IMR-90 (cell line): ENCODE results near the gene PHACTR3. TPM values are rescaled to one million over a fixed set of nuclear protein-coding genes. Genes with fewer than 3 reads are reported as not detected.
A peak's percentile ranks its signal among the peaks of the same experiment; 100 is the strongest.

Source experiments
- ATAC-seq: fragments of 200-7000 bp; cut with Tn5 transposase; 2 replicates; pipeline ENCODE4 v1.9.1; 2020; ENCODE audit warnings: low read depth, mild to moderate bottlenecking, moderate library complexity
- BruUV-seq: library from RNA; stranded (reverse); fragments of 400-500 nt; replicated peaks from 2 replicates; lab custom pipeline; 2021; lab: Mats Ljungman, UMichigan
- CTCF ChIA-PET: fragments of 300-600 bp; formaldehyde crosslinking; extraction: SDS; loops from one replicate; lab custom pipeline; 2021; ENCODE audit warnings: antibody characterized with exemption; lab: Yijun Ruan, JAX
- POLR2A ChIA-PET: fragments of 300-600 bp; sonication (Branson Sonifier 250); formaldehyde crosslinking; loops from one replicate; lab custom pipeline; 2022; ENCODE audit warnings: antibody characterized with exemption; ENCODE audit not compliant: unreplicated experiment; lab: Charles Lee
- DNase-seq: peaks from one replicate; pipeline ENCODE4 v3.0.0; 2013
- H2AFZ ChIP-seq: replicated peaks from 2 replicates; pipeline ENCODE3; 2013; ENCODE audit warnings: low read length, mild to moderate bottlenecking; ENCODE audit not compliant: poor library complexity
- H2AK5ac ChIP-seq: 2 replicates; pipeline ENCODE4 v1.6.1; 2013; ENCODE audit warnings: low read depth, low read length, inconsistent platforms
- H2AK9ac ChIP-seq: replicated peaks from 2 replicates; pipeline ENCODE3; 2013; ENCODE audit warnings: mild to moderate bottlenecking, low read depth, low read length, moderate library complexity; ENCODE audit not compliant: poor library complexity
- H2BK120ac ChIP-seq: 2 replicates; pipeline ENCODE4 v1.6.1; 2013; ENCODE audit warnings: low read depth, low read length, inconsistent platforms
- H2BK15ac ChIP-seq: 3 replicates; pipeline ENCODE4 v1.6.1; 2013; ENCODE audit warnings: low read depth, low read length, inconsistent platforms
- H2BK20ac ChIP-seq: 2 replicates; pipeline ENCODE4 v1.6.1; 2013; ENCODE audit warnings: low read depth, mild to moderate bottlenecking, inconsistent platforms, low read length, moderate library complexity
- H2BK5ac ChIP-seq: 2 replicates; pipeline ENCODE4 v1.6.1; 2013; ENCODE audit warnings: mild to moderate bottlenecking, low read depth, low read length, inconsistent platforms; ENCODE audit not compliant: poor library complexity, severe bottlenecking
- H3K14ac ChIP-seq: replicated peaks from 2 replicates; pipeline ENCODE4 v1.6.1; 2013; ENCODE audit warnings: low read depth, low read length, inconsistent platforms
- H3K18ac ChIP-seq: 2 replicates; pipeline ENCODE4 v1.6.1; 2013; ENCODE audit warnings: low read depth, low read length, control low read depth
- H3K23ac ChIP-seq: 2 replicates; pipeline ENCODE4 v1.6.1; 2013; ENCODE audit warnings: low read depth, low read length, inconsistent platforms
- H3K27ac ChIP-seq: 2 replicates; pipeline ENCODE4 v1.5.1; 2013; ENCODE audit warnings: mild to moderate bottlenecking, control low read depth, low read length; ENCODE audit not compliant: insufficient read depth
- H3K27me3 ChIP-seq: 2 replicates; pipeline ENCODE4 v1.6.1; 2013; ENCODE audit warnings: low read length; ENCODE audit not compliant: control insufficient read depth, insufficient read depth
- H3K36me3 ChIP-seq: 2 replicates; pipeline ENCODE4 v1.6.1; 2013; ENCODE audit warnings: low read length, mixed read lengths; ENCODE audit not compliant: control insufficient read depth, insufficient read depth
- H3K4ac ChIP-seq: 2 replicates; pipeline ENCODE4 v1.6.1; 2013; ENCODE audit warnings: low read depth, low read length, inconsistent platforms
- H3K4me1 ChIP-seq: 2 replicates; pipeline ENCODE4 v1.6.1; 2013; ENCODE audit warnings: low read length, mixed read lengths; ENCODE audit not compliant: control insufficient read depth, insufficient read depth
- H3K4me2 ChIP-seq: 2 replicates; pipeline ENCODE4 v1.6.1; 2013; ENCODE audit warnings: low read depth, mild to moderate bottlenecking, control low read depth, low read length, moderate library complexity
- H3K4me3 ChIP-seq: 2 replicates; pipeline ENCODE4 v1.5.1; 2013; ENCODE audit warnings: low read depth, mild to moderate bottlenecking, control low read depth, low read length, moderate library complexity; ENCODE audit not compliant: insufficient read depth
- H3K56ac ChIP-seq: 2 replicates; pipeline ENCODE4 v1.6.1; 2013; ENCODE audit warnings: low read length, inconsistent platforms; ENCODE audit not compliant: insufficient read depth; ENCODE audit errors: extremely low read depth
- H3K79me1 ChIP-seq, 2 experiments: 2 replicates each; pipeline ENCODE4 v1.6.1; 2013; ENCODE audit warnings: low read length in 2 of 2, inconsistent platforms in 1 of 2, low read depth in 1 of 2
- H3K9ac ChIP-seq: 2 replicates; pipeline ENCODE4 v1.6.1; 2013; ENCODE audit warnings: low read depth, low read length, control low read depth
- H3K9me1 ChIP-seq: 2 replicates; pipeline ENCODE4 v1.6.1; 2013; ENCODE audit warnings: low read length, inconsistent platforms; ENCODE audit not compliant: insufficient read depth
- H3K9me3 ChIP-seq: 2 replicates; pipeline ENCODE4 v1.6.1; 2013; ENCODE audit warnings: low read length; ENCODE audit not compliant: control insufficient read depth, insufficient read depth
- H4K20me1 ChIP-seq: 2 replicates; pipeline ENCODE4 v1.6.1; 2013; ENCODE audit warnings: low read length, inconsistent platforms; ENCODE audit not compliant: insufficient read depth
- H4K5ac ChIP-seq: 2 replicates; pipeline ENCODE4 v1.6.1; 2013; ENCODE audit warnings: mild to moderate bottlenecking, low read depth, low read length, control low read depth
- H4K8ac ChIP-seq, 2 experiments: 2 replicates each; pipeline ENCODE4 v1.6.1; 2013; ENCODE audit warnings: low read depth in 2 of 2, low read length in 2 of 2, control low read depth in 1 of 2, inconsistent platforms in 1 of 2
- H4K91ac ChIP-seq: 2 replicates; pipeline ENCODE4 v1.6.1; 2013; ENCODE audit warnings: low read depth, low read length, inconsistent platforms; ENCODE audit not compliant: insufficient read depth
- BHLHE40 ChIP-seq: fragments of 150-350 bp; IDR thresholded peaks from 2 replicates; pipeline ENCODE4 v1.6.1; 2016; ENCODE audit warnings: mild to moderate bottlenecking, low read depth, low read length
- CEBPB ChIP-seq: IDR thresholded peaks from 2 replicates; pipeline ENCODE4 v1.6.1; 2012; ENCODE audit warnings: low read depth, low read length, improper control_type of control experiment
- WGBS, 2 experiments: methylation state at CpG; one replicate each; pipeline versions ENCODE4 v1.1.5 to v1.1.7; 2013; ENCODE audit warnings: missing lambda C conversion rate in 2 of 2; ENCODE audit not compliant: insufficient read length in 1 of 2; ENCODE audit errors: extremely low coverage in 2 of 2; 5-methylcytosine and 5-hydroxymethylcytosine counted together
- dilution Hi-C: fragments of 300-500 bp; cut with HindIII; formaldehyde crosslinking; loops from one replicate; pipeline ENCODE4 v1.14.3; 2018; ENCODE audit warnings: low sequenced_read_pairs; ENCODE audit not compliant: unreplicated experiment
- in situ Hi-C: fragments of 300-500 bp; cut with MboI; formaldehyde crosslinking; loops from 3 replicates; pipeline ENCODE4 v1.14.3; 2019; ENCODE audit warnings: low sequenced_read_pairs, inconsistent platforms, mixed read lengths
- intact Hi-C: fragments of 100-400 bp; cut with micrococcal nuclease; formaldehyde crosslinking; loops from 2 replicates; pipeline ENCODE4 v1.10.0; 2022
- polyA plus RNA-seq, 3 experiments: library from polyadenylated mRNA; depleted of rRNA; stranded (reverse); fragments of >200 nt; gene quantifications; 2 replicates each; pipeline ENCODE4 v1.2.3, GENCODE V29; 2012; ENCODE audit warnings: low replicate concordance in 1 of 3
- total RNA-seq: library from RNA; depleted of rRNA; stranded (reverse); fragments of >200 nt; gene quantifications from 2 replicates; pipeline ENCODE4 v1.2.3, GENCODE V29; 2012

The PHACTR3 gene
- total and polyA plus RNA-seq, 2 of the 4 experiments (the other 2 are of a cell fraction): not detected

DNA sequence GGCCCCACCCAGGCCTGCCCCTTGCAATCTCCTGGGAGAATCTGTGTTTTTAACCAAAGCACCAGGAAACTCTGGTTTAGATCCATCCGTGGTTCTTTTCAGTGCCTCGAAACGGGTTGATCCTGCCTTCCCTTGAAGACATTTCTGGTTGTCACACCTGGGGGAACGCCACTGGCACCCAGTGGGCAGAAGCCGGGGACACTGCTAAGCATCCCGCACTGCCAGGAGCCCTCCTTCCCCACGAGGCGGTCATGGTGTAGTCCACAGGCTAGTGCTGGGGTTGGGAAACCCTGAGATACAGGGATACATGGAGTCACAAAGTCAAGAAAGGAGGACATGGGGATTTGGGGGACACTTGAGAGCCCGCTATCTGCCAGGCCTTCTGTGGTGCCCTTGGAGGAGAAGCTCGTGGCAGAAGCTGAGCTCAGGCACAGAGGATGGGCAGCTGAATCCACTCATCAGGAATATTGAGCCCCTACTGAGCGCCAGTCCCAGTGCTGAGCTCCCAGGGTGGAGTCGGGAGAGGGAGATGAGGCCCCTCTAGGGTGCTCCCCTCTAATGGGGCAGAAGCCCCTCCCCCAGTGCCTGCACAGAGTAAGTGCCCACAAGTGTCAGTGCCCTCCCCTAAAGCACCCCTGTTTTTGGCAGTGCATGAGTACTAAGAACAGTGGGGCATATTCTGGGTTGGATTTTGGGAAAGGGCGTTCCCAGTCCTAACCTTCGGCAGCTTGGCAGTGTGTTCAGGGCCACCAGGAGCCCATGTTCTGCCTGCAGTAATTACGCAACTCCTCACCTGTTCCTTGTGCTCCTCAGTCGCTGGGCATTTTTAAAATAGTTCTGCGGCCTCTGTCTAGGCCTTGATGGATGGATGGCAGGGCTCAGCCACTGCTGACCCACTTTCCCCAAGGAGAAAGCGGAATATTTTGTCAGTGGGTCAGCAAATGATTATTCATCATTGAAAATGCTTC is 25.6 kb upstream of the PHACTR3 start:
- Histone ChIP-seq H2BK15ac (no peak overlapping the region), H2BK120ac (no peak overlapping the region), H2BK5ac (no peak overlapping the region), H3K18ac (no peak overlapping the region), H3K9me3 (no peaks in the 10 kb centered on the region), H3K79me1 (no peaks in the 10 kb centered on the region), H3K4me2 (no peak overlapping the region), H4K20me1 (no peaks in the 10 kb centered on the region), H4K5ac (no peak overlapping the region), H3K14ac (no peak overlapping the region), H4K91ac (no peak overlapping the region), H3K36me3 (no peaks in the 10 kb centered on the region), H3K27me3 (peaks cover 10% of the 10 kb centered on the region), H2AK9ac (no peak overlapping the region), H3K27ac (no peak overlapping the region), H2AK5ac (no peak overlapping the region), H3K4me1 (no peaks in the 10 kb centered on the region), H3K56ac (no peak overlapping the region), H3K4me3 (no peak overlapping the region), H4K8ac (no peak overlapping the region), H3K23ac (no peak overlapping the region), H3K9me1 (no peaks in the 10 kb centered on the region), H3K9ac (no peak overlapping the region), H3K4ac (no peak overlapping the region), H2AFZ (no peak overlapping the region), H2BK20ac (no peak overlapping the region)
- BruUV-seq: no TSS peak
- no peak for DNase-seq
- no peak for ATAC-seq
- intact Hi-C loops: loop anchor here (10.0 kb wide), 1 partner anchor 366 kb away; the partner anchor contains the start of genes FAM217B and PPP1R3D
- ChIA-PET CTCF (interaction anchor here (0.6 kb wide), 2 partner anchors 79 to 455 kb away, joined by 3 to 4 read pairs; no protein-coding TSS in a partner anchor), POLR2A (no interaction called here)
- dilution Hi-C loops: no loop called here
- peak; percentile 46; the same call in 1 of the 2 replicates for TF ChIP-seq CEBPB
- no peak for TF ChIP-seq BHLHE40
- whole genome bisulfite sequencing, 2 experiments: 54% methylated on average over 9 of the region's 18 CpGs; no CpG with 5 or more reads in 1 of the 2 experiments
- in situ Hi-C loops: no loop called here
